Activated naive CD4-positive, alpha-beta T cell treated with anti-CD3 and anti-CD28 coated beads, Interleukin-2, amount 50 U/mL, for 72 hours (primary cell): ENCODE results near the gene PROC. TPM values are rescaled to one million over a fixed set of nuclear protein-coding genes. Genes with fewer than 3 reads are reported as not detected.

ENCODE experiments used
- ATAC-seq, 2 donors: fragments of 150-1000 bp; cut with Tn5 transposase; 2 replicates each; pipeline ENCODE4 v1.10.0; 2021; ENCODE audit warnings: mild to moderate bottlenecking in 2 of 2, moderate library complexity in 2 of 2
- DNase-seq, 2 donors: peaks; one replicate each; pipeline ENCODE4 v3.0.0; 2021 to 2022; ENCODE audit warnings: low spot score in 2 of 2
- H3K27ac Mint-ChIP-seq, 2 donors: one replicate each; pipeline ENCODE4 v1.8.0; 2022; ENCODE audit warnings: mild to moderate bottlenecking in 2 of 2, mixed read lengths in 2 of 2
- H3K36me3 Mint-ChIP-seq, 2 donors: one replicate each; pipeline ENCODE4 v1.8.0; 2022; ENCODE audit warnings: mixed read lengths in 2 of 2
- H3K9me3 Mint-ChIP-seq, 2 donors: one replicate each; pipeline ENCODE4 v1.8.0; 2022; ENCODE audit warnings: mixed read lengths in 2 of 2
- total RNA-seq, 2 donors: library from RNA; stranded (reverse); gene quantifications; one replicate each; pipeline ENCODE4 v1.2.3, GENCODE V29; 2022

The PROC gene
- total RNA-seq, 2 donors from 2014 or later, result not detected

- Mint-ChIP-seq H3K9me3 (no peaks in the 10 kb centered on the region), H3K36me3 (peaks cover 0 to 6% of the 10 kb centered on the region in 2 donors), H3K27ac (peak overlapping the region in 1 of 2 donors; percentile 50)
- DNase-seq (no peak), ATAC-seq (peak in 1 of 2 donors; percentile 20)
Measured at GRCh38 chr2:127455566-127456493, 37.6 kb downstream of the PROC start.

DNA sequence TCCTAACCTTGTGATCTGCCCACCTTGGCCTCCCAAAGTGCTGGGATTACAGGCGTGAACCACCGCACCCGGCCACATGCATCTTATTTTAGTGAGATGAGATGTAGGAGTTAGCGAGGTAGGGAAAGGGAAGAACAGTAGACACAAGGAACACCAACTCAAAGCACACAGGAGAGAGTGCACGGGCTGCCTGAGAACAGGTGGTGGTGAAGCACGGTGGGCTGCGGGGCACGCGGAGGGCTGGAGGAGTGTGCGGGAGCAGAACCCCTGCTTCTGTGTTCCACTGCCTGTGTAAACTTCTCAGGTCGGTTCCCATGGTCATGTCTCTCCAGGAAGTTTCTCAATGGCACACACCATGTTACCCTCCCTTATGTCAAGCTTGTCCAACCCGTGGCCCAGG lies 38.7 kb downstream of the PROC start:
- ATAC-seq (no peak), DNase-seq (no peak)
- Mint-ChIP-seq H3K27ac (no peak overlapping the region), H3K36me3 (peaks cover 0 to 6% of the 10 kb centered on the region in 2 donors), H3K9me3 (no peaks in the 10 kb centered on the region)

DNA sequence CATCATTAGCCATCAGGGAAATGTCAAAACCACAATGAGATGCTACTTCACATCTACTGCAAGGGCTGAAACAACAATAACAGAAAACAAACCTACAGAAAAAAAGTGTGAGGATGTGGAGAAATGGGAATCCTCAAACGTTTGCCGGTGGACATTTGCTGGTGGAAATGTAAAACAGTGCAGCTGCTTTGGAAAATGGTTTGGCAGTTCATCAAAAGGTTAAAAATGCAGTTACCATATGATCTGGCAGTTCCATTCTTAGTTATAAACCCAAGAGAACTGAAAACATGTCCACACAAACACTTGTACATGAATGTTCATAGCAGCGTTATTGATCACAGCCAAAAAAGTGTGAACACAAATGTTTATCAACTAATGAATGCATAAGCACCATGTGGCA lies 44.2 kb downstream of the PROC start:
- DNase-seq (no peak), ATAC-seq (no peak)
- Mint-ChIP-seq H3K36me3 (no peaks in the 10 kb centered on the region), H3K27ac (no peak overlapping the region), H3K9me3 (no peaks in the 10 kb centered on the region)

DNA sequence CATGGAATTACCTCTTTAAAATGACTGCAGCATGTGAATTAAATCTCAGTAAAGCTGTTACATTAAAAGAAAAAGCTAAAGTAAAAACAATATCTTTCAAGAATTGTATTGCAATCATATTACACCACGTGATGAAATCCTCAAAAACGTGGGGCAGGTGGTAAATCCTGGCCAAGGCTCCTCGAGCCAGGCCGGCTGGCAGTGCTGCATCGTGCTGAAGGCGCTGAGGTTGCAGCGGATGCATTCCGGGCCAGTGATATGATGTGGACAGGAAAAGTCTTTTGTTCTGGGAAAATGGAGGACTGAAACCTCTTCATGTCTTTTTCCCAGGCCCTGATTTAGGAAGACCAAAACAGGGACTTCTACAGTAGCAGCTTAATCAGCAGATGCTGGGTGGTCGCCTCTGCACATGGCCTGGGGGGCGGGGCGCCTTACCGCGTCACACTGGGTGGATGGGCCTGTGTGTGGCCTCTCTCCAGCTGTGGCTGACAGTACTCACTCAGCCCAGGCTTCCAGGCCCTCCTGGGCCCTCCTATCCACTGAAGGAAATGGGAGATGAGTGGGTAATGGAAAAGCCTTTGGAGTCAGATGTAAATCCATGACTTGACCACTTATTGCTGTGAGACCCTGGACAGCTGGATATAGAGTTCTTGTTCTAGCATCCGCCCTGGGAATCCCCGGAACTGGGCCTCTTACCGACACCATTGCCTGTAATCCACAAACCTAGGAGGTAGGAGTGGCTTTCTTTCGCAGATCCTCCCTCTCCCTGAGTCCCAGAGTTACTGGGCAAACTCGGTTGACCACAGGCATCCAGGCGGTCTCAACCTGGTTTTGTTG lies 45.1 kb downstream of the PROC start:
- Mint-ChIP-seq H3K9me3 (no peaks in the 10 kb centered on the region), H3K27ac (no peak overlapping the region), H3K36me3 (peaks cover 0 to 5% of the 10 kb centered on the region in 2 donors)
- ATAC-seq (no peak), DNase-seq (no peak)

- H3K36me3 Mint-ChIP-seq, result peaks cover 0 to 6% of the 10 kb centered on the region in 2 donors
- peak; percentile 65 to 69 for ATAC-seq
- H3K9me3 Mint-ChIP-seq, result no peaks in the 10 kb centered on the region
- no peak overlapping the region for H3K27ac Mint-ChIP-seq
- no peak for DNase-seq
Measured at GRCh38 chr2:127464470-127465257, 46.4 kb downstream of the PROC start.

DNA sequence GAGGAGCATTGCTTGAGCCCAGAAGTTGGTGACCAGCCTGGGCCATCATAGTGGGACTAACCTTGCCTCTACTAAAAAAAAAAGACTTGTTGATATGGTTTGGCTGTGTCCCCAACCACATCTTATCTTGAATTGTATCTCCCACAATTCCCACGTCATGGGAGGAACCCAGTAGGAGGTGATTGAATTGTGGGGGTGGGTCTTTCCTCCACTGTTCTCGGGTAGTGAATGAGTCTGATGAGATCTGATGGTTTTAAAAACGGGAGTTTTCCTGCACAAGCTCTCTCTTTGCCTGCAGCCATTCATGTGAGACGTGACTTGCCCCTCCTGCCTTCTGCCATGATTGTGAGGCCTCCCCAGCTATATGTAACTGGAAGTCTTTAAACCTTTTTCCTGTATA lies 47.0 kb downstream of the PROC start:
- H3K27ac Mint-ChIP-seq, result peak overlapping the region in 1 of 2 donors; percentile 57
- ATAC-seq (peak; percentile 25 to 75), DNase-seq (no peak)
- no peaks in the 10 kb centered on the region for H3K9me3 Mint-ChIP-seq
- peaks cover 0 to 6% of the 10 kb centered on the region in 2 donors for H3K36me3 Mint-ChIP-seq

- ATAC-seq (no peak), DNase-seq (no peak)
- Mint-ChIP-seq H3K36me3 (peaks cover 0 to 6% of the 10 kb centered on the region in 2 donors), H3K9me3 (no peaks in the 10 kb centered on the region), H3K27ac (no peak overlapping the region)
Measured at GRCh38 chr2:127469051-127469450, 50.8 kb downstream of the PROC start.

DNA sequence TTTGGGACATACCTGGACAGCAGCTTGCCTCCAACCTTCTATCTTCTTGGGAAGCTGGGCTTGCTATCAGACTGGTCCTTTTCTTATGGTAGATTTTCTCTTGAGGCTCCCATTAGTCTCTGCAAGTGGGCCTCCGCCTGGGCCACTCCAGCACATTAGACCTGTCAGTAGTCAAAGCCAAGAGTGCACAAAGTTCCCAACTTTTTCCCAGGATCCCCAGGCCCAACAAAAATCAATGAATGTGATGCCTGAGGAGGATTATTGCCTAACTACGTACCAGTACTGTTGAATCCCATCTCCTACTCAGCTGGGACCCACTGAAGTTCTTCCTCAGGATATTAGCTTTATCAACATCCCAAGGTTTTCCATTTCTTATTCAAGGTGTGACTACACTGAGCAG lies 51.7 kb downstream of the PROC start:
- Mint-ChIP-seq H3K27ac (no peak overlapping the region), H3K36me3 (peaks cover 2 to 8% of the 10 kb centered on the region in 2 donors), H3K9me3 (no peaks in the 10 kb centered on the region)
- DNase-seq (no peak), ATAC-seq (no peak)

DNA sequence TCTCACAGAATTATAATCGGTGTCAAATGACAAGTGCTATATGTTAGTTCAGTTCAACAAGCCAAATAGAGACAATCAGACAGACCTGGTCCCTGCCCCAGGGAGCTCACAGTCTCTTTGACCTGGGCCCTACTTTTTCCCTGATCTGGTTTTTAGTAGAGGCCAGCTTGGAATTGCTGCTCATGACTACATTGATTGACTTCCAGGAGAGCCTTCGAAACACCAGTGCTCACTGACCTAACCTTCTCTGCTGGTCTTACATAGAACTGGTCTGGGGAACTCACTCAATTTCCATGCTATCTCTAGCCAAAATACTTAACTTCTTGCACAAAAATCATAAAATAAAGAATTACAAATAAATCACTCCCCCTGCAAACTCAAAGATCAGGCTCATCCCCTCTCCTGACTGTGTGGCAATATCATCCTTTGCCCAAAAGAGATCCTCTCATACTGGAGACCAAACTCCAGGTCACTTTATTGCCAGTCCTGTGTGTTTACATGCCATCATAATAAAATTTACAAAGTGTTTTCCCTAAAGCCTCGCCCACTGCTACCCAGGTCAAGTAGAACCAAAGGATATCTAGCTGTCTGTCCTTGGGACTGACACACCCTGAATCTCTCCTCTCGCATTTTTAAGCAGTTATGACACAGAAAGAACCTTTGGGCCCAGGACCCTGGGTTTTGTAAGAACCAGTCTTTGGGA lies 53.2 kb downstream of the PROC start:
- H3K9me3 Mint-ChIP-seq, result peaks cover 5 to 7% of the 10 kb centered on the region in 2 donors
- no peak for DNase-seq
- no peak overlapping the region for H3K27ac Mint-ChIP-seq
- H3K36me3 Mint-ChIP-seq, result peaks cover 17 to 21% of the 10 kb centered on the region in 2 donors
- no peak for ATAC-seq

DNA sequence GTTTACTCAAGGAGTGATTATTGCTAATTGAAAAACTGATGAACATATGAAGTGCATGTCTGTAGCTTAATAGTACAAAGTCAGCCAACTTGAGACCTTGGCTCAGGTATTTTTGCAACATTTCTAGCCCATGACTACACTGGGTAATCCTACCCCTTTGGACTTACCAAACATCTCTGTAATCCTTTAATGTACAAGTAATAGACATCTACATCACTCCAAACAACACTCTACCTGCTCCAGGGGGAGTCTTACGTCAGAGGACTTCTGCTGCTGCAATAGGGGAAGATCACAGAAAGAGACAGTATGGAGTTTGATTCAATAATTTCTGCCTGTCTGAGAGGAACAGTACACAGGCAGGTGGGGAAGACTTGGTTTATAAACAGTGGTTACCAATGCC lies 54.0 kb downstream of the PROC start:
- DNase-seq (no peak), ATAC-seq (no peak)
- Mint-ChIP-seq H3K36me3 (peaks cover 19 to 23% of the 10 kb centered on the region in 2 donors), H3K9me3 (peaks cover 5 to 7% of the 10 kb centered on the region in 2 donors), H3K27ac (no peak overlapping the region)

GRCh38 chr2:127475788-127476187 lies 57.6 kb downstream of the PROC start:
- H3K27ac Mint-ChIP-seq, result no peak overlapping the region
- no peak for ATAC-seq
- peaks cover 18 to 19% of the 10 kb centered on the region in 2 donors for H3K36me3 Mint-ChIP-seq
- peaks cover 5 to 7% of the 10 kb centered on the region in 2 donors for H3K9me3 Mint-ChIP-seq
- no peak for DNase-seq

Other genes with a start within 250 kb of the PROC start
- not detected for gene CYP27C1, start 198.1 kb upstream of the PROC start, total RNA-seq
- 10 to 100 TPM; 51.8 to 54.8 TPM for gene ERCC3, start 124.3 kb upstream of the PROC start, total RNA-seq
- 10 to 100 TPM; 39.5 to 45.7 TPM for gene MAP3K2, start 30.5 kb upstream of the PROC start, total RNA-seq
- gene IWS1, start 108.1 kb downstream of the PROC start, total RNA-seq, result 10 to 100 TPM; 42.9 to 60.5 TPM
- gene MYO7B, start 117.3 kb downstream of the PROC start, total RNA-seq, result 1 to 10 TPM in 1 of 2 donors, under 1 TPM in 1; 0.64 to 1.9 TPM
- not detected for gene GPR17, start 227.7 kb downstream of the PROC start, total RNA-seq